ENCODE results near the gene SGMS2.

SGMS2 gene

GRCh38 chr4:107824350-107825071 lies at the start of gene SGMS2:
Gene SGMS2 (plus strand): TSS chr4:107824932. CDS start chr4:107895554, 70,622 bp downstream.
- Histone ChIP-seq H3K27me3 (no peaks in the 10 kb centered on the region), H3K36me3 (no peaks in the 10 kb centered on the region), H3K9me3 (no peaks in the 10 kb centered on the region), H3K27ac (peak within 1 kb of the TSS; percentile 89), H3K4me3 (ENCODE audit: low read depth in 1 of 2, low read length in 1 of 2) (peak within 1 kb of the TSS; percentile 78 to 79), H3K4me1 (ENCODE audit: control insufficient read depth in 1 of 2, insufficient read depth in 1 of 2, low read depth in 1 of 2, low read length in 1 of 2) (peaks cover 37 to 50% of the 10 kb centered on the region in 2 experiments)
- no peak for TF ChIP-seq CTCF (IDR thresholded peaks at IDR 0.05)

- no peak for TF ChIP-seq CTCF (IDR thresholded peaks at IDR 0.05)
- Histone ChIP-seq H3K27me3 (no peaks in the 10 kb centered on the region), H3K27ac (no peak overlapping the region), H3K9me3 (peaks cover 8% of the 10 kb centered on the region), H3K4me3 (ENCODE audit: low read depth in 1 of 2, low read length in 1 of 2) (no peak overlapping the region), H3K36me3 (no peaks in the 10 kb centered on the region), H3K4me1 (ENCODE audit: control insufficient read depth in 1 of 2, insufficient read depth in 1 of 2, low read depth in 1 of 2, low read length in 1 of 2) (no peaks in the 10 kb centered on the region)
Observed at GRCh38 chr4:107777890-107778289, 46.8 kb upstream of the SGMS2 start.

- Histone ChIP-seq H3K4me3 (ENCODE audit: low read depth in 1 of 2, low read length in 1 of 2) (no peak overlapping the region), H3K36me3 (no peaks in the 10 kb centered on the region), H3K27ac (no peak overlapping the region), H3K27me3 (no peaks in the 10 kb centered on the region), H3K9me3 (peaks cover 8% of the 10 kb centered on the region), H3K4me1 (ENCODE audit: control insufficient read depth in 1 of 2, insufficient read depth in 1 of 2, low read depth in 1 of 2, low read length in 1 of 2) (no peaks in the 10 kb centered on the region)
- TF ChIP-seq CTCF (IDR thresholded peaks at IDR 0.05), result no peak
Observed at GRCh38 chr4:107778784-107779530, 45.8 kb upstream of the SGMS2 start.

- Histone ChIP-seq H3K36me3 (no peaks in the 10 kb centered on the region), H3K27me3 (no peaks in the 10 kb centered on the region), H3K4me3 (ENCODE audit: low read depth in 1 of 2, low read length in 1 of 2) (no peak overlapping the region), H3K4me1 (ENCODE audit: control insufficient read depth in 1 of 2, insufficient read depth in 1 of 2, low read depth in 1 of 2, low read length in 1 of 2) (no peaks in the 10 kb centered on the region), H3K9me3 (peaks cover 8% of the 10 kb centered on the region), H3K27ac (no peak overlapping the region)
- no peak for TF ChIP-seq CTCF (IDR thresholded peaks at IDR 0.05)
Observed at GRCh38 chr4:107780665-107781064, 44.1 kb upstream of the SGMS2 start.

GRCh38 chr4:107791902-107792301 lies 32.8 kb upstream of the SGMS2 start:
- Histone ChIP-seq H3K4me3 (ENCODE audit: low read depth in 1 of 2, low read length in 1 of 2) (no peak overlapping the region), H3K36me3 (no peaks in the 10 kb centered on the region), H3K27me3 (no peaks in the 10 kb centered on the region), H3K4me1 (ENCODE audit: control insufficient read depth in 1 of 2, insufficient read depth in 1 of 2, low read depth in 1 of 2, low read length in 1 of 2) (no peaks in the 10 kb centered on the region), H3K27ac (no peak overlapping the region), H3K9me3 (peaks cover 4% of the 10 kb centered on the region)
- no peak for TF ChIP-seq CTCF (IDR thresholded peaks at IDR 0.05)
